HUES48 (cell line): ENCODE measurements around the gene DNAJC5.
"Not testable (repeated sequence)": the region's sequence is repeated elsewhere in the genome, so short reads cannot be mapped to it uniquely, and the experiment has no call there.

ENCODE experiments used
- H3K27ac ChIP-seq: one replicate; pipeline ENCODE4 v1.7.0; 2013; ENCODE audit warnings: low read depth, low read length, inconsistent platforms
- H3K27me3 ChIP-seq: 2 replicates; pipeline ENCODE4 v1.6.1; 2013; ENCODE audit warnings: mild to moderate bottlenecking, low read length; ENCODE audit not compliant: control insufficient read depth, insufficient read depth
- H3K36me3 ChIP-seq: 2 replicates; pipeline ENCODE4 v1.6.1; 2013; ENCODE audit warnings: low read length; ENCODE audit not compliant: control insufficient read depth, insufficient read depth
- H3K4me1 ChIP-seq: 2 replicates; pipeline ENCODE4 v1.6.1; 2013; ENCODE audit warnings: mild to moderate bottlenecking, low read length; ENCODE audit not compliant: control insufficient read depth, insufficient read depth
- H3K4me3 ChIP-seq: 2 replicates; pipeline ENCODE4 v1.5.1; 2013; ENCODE audit warnings: mild to moderate bottlenecking, low read depth, low read length
- H3K9ac ChIP-seq: 2 replicates; pipeline ENCODE4 v1.6.1; 2013; ENCODE audit warnings: mild to moderate bottlenecking, low read depth, low read length, moderate library complexity
- H3K9me3 ChIP-seq: 2 replicates; pipeline ENCODE4 v1.6.1; 2013; ENCODE audit warnings: low read length; ENCODE audit not compliant: control insufficient read depth, insufficient read depth

Gene DNAJC5

DNA sequence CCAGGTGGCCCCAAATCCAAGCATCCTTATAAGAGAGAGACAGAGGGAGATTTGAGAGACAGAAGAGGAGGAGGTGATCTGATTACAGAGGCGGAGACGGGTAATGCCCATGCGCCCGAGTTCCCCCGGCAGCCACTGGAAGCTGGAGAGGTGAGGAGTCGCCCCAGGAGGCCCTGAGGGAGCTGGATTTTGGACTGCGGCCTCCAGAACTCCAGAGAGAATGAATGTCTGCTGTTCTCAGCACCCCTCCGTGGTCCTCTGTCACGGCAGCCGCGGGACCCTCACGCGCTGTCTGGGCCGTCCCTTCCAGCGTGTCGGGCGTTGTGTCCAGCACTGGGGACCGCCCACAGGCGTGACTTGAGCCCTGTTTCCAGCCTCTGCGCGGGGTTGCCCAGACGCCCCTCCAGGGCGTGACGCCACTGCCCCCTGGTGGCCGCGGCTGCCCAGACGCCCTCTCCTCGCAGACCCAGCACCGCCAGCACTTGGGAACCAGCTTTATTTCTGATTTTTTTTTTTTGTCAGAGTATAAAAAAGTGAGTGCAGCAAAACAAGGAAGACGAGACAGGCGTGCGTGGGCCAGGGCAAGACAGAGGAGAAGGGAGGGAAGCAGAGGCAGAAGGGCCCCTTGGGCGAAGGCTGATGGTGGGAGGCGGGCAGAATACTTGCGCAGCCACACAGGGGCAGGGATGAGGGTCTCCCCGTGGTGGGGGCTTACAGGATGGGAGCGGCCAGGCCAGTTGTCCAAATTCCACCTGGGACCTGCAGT lies 78.9 kb downstream of the DNAJC5 start:
- Histone ChIP-seq H3K4me3 (peak overlapping the region; percentile 63), H3K9me3 (no peaks in the 10 kb centered on the region), H3K9ac (no peak overlapping the region), H3K27ac (no peak overlapping the region), H3K4me1 (peaks cover 11% of the 10 kb centered on the region), H3K27me3 (peaks cover 6% of the 10 kb centered on the region; the same call in 1 of the 2 replicates), H3K36me3 (no peaks in the 10 kb centered on the region)

DNA sequence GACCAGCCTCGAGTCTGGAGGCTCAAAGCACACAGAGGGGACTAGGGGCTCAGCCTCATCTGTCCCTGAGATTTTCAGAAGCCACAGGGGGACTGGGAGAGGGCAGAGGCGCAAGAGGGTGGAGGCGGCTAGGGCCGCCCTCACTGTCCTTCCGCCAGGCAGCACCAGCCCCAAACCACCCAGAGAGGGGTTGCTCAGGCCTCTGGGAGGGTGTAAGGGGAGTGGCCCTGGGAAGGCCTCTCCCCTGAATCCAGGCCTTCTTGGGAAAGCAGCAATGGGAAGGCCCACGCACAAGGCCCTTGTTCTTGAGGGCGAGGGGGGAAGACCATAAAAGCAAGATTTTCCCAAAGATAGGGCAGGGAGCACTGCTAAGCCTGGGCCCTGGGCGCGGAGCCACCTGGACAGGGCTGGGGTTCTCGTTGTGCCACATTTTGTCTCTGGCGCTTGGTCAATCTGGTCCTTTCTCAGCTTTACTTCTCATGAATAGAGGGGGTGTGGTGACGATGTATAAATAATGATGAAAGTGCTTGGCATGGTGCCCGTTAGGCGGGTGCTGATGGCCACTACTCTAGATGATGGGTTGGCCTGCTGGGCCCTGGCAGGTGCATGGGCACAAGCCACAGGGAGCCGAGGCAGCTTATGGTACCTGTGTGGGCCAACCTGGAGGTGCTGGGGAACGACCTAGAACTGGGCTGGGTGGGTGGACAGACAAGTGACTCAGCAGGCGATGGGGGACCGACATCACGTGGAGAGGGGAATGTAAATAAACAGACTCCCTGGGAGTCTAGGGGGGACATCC lies 79.7 kb downstream of the DNAJC5 start:
- H3K36me3 ChIP-seq = no peaks in the 10 kb centered on the region
- H3K27ac ChIP-seq = no peak overlapping the region
- no peaks in the 10 kb centered on the region for H3K9me3 ChIP-seq
- H3K4me1 ChIP-seq = peaks cover 9% of the 10 kb centered on the region; the same call in 1 of the 2 replicates
- no peak overlapping the region for H3K9ac ChIP-seq
- H3K27me3 ChIP-seq = peaks cover 6% of the 10 kb centered on the region; the same call in 1 of the 2 replicates
- no peak overlapping the region for H3K4me3 ChIP-seq

- H3K27me3 ChIP-seq, H3K4me3 ChIP-seq, H3K36me3 ChIP-seq, H3K9me3 ChIP-seq, H3K27ac ChIP-seq, H3K9ac ChIP-seq: not testable (repeated sequence)
- H3K4me1 ChIP-seq = peaks cover 18% of the 10 kb centered on the region; the same call in 1 of the 2 replicates
Measured at GRCh38 chr20:63976511-63976910, 81.6 kb downstream of the DNAJC5 start.

GRCh38 chr20:63976980-63977738 lies 82.2 kb downstream of the DNAJC5 start:
- peaks cover 22% of the 10 kb centered on the region for H3K4me1 ChIP-seq
- no peaks in the 10 kb centered on the region for H3K9me3 ChIP-seq
- no peak overlapping the region for H3K9ac ChIP-seq
- H3K27ac ChIP-seq = no peak overlapping the region
- no peaks in the 10 kb centered on the region for H3K36me3 ChIP-seq
- no peak overlapping the region for H3K4me3 ChIP-seq
- H3K27me3 ChIP-seq = peaks cover 10% of the 10 kb centered on the region

DNA sequence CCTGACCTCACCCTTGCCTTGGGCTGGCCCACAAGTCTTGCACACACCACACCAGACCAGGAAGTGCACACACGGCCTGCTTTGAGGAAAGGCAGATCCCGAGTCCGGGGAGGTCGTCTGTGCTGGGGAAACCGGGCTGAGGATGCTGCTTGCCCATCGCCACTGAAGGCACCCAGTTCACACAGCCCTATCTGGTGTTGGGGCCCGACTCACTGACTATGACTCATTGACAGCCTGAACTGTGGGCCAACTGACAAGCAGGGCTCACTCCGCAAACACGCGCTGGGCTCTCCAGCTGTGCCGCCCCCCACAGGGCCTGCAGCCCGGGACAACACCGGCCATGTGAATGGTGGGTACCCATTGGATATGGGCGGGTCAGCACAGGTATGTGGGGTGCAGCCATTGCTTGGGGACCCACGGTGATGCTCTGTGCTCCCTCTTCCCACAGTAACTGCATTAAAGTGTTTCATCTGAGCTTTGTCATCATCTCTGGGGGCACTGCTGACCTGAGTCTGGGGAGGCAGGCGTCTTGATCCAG lies 82.9 kb downstream of the DNAJC5 start:
- Histone ChIP-seq H3K27ac (no peak overlapping the region), H3K27me3 (peaks cover 10% of the 10 kb centered on the region), H3K9ac (no peak overlapping the region), H3K4me3 (no peak overlapping the region; the same call in 1 of the 2 replicates), H3K36me3 (peaks cover 2% of the 10 kb centered on the region), H3K4me1 (peaks cover 22% of the 10 kb centered on the region), H3K9me3 (no peaks in the 10 kb centered on the region)

DNA sequence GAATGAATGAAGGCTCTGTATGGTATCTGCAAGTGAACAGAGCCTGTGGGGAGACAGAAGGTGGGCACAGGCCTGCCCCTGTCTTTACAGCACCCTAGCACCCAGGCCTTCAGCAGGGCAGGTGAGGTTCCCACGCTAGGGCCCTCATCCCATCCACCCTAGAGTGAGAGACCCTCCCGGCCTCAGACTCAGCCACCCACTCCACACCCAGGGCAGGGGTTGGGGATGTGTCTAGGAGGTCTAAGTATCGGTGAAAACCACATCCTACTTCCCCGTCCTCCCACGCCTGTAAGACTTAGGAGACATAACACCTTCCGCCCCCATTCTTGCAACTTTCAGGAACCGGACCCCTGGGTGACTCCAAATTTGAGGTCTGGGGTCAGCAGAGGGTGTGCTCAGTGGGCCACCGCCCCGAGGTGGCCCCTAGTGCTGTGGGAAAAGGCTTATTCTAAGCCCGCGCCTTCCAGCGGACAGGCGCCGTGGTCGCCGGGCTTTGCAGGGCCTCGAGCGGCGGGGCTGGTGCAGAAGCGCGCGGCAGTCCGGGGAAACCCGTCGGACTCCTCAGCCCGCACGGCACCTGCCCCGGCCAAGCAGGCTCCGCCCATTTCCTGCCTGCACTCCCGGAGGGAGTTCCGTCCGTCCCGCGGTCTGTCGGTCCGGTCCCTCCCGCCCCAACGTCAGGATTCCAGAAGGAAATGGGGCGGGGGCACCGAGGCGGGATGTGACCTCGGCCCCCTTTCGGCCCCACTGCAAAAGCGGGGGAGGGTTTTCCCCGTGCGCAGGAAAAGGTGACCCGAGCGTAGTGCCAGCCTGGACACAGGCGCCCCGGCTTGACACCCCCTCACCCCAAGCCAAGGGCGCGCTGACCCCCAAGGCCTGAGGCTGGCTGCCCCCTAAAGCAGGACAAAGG lies 83.6 kb downstream of the DNAJC5 start:
- Histone ChIP-seq H3K9ac (no peak overlapping the region), H3K36me3 (peaks cover 7% of the 10 kb centered on the region), H3K4me1 (peaks cover 22% of the 10 kb centered on the region), H3K27me3 (peaks cover 10% of the 10 kb centered on the region), H3K27ac (peak overlapping the region; percentile 54), H3K4me3 (peak overlapping the region; percentile 76), H3K9me3 (no peaks in the 10 kb centered on the region)

GRCh38 chr20:63979229-63979556 lies 84.3 kb downstream of the DNAJC5 start:
- Histone ChIP-seq H3K9me3 (no peaks in the 10 kb centered on the region), H3K9ac (no peak overlapping the region), H3K27me3 (peaks cover 10% of the 10 kb centered on the region), H3K4me3 (peak overlapping the region; percentile 76), H3K27ac (peak overlapping the region; percentile 54), H3K36me3 (peaks cover 13% of the 10 kb centered on the region), H3K4me1 (peaks cover 22% of the 10 kb centered on the region)

DNA sequence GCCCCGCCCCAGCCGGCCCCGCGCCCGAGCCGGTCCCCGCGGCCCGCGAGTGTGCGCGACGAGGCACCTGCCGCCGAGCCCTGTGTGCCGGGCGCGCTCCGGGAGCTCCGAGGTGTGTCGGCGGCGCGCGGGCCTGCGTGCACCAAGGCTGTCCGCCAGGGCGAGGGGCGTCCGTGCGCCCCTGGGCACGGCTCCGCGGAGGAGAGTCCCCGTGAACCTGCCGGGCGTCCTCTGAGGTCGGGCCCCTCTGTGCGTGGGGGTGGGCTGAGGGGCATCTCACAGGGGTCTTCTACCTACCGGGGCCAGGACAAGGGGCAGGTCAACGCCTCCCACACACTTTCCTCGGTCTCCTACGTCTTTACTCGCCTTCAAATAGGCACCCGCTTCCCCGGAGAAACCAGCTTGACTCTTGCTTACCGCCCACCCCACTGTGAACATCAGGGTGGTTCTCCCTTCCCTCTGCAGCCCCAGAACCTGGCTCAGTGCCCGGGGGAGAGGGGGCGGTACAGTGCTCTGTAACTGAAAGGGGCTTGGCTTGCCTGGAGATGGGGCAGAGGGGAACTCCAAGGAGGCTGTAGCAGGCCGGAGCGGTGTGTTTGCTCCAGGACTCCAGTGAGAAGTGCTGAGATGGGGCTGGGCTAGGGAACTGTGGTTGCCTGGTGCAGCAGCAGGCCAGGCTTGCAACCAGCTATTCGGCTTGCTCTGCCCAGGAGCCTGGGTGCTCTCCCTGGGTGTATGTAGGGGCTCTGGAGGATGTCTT lies 84.8 kb downstream of the DNAJC5 start, which contains the start of gene SAMD10:
SAMD10 (minus strand) TSS at position 86 of the 760 bp plus-strand sequence. CDS start 175 bp downstream, outside the sequence.
- H3K36me3 ChIP-seq = peaks cover 19% of the 10 kb centered on the region
- H3K27ac ChIP-seq = peak within 1 kb of the TSS; percentile 54
- H3K27me3 ChIP-seq = peaks cover 10% of the 10 kb centered on the region
- H3K4me3 ChIP-seq = peak within 1 kb of the TSS; percentile 76
- peaks cover 22% of the 10 kb centered on the region for H3K4me1 ChIP-seq
- no peak within 1 kb of the TSS for H3K9ac ChIP-seq
- H3K9me3 ChIP-seq = no peaks in the 10 kb centered on the region

GRCh38 chr20:63980317-63980805 lies 85.4 kb downstream of the DNAJC5 start:
- no peak overlapping the region for H3K27ac ChIP-seq
- H3K36me3 ChIP-seq = peaks cover 25% of the 10 kb centered on the region
- H3K9ac ChIP-seq = no peak overlapping the region
- peaks cover 10% of the 10 kb centered on the region for H3K27me3 ChIP-seq
- H3K9me3 ChIP-seq = no peaks in the 10 kb centered on the region
- peak overlapping the region; percentile 76; the same call in 1 of the 2 replicates for H3K4me3 ChIP-seq
- peaks cover 22% of the 10 kb centered on the region for H3K4me1 ChIP-seq
